Chondrocyte (in vitro differentiated cells): ENCODE data around the gene TBC1D10A. TPM values are rescaled to one million over a fixed set of nuclear protein-coding genes. Genes with fewer than 3 reads are reported as not detected.
A peak's percentile ranks its signal among the peaks of the same experiment; 100 is the strongest.

ENCODE experiments used
- DNase-seq: peaks from one replicate; pipeline ENCODE4 v3.0.0; 2021; ENCODE audit warnings: mixed read lengths, low spot score
- H3K27ac Mint-ChIP-seq: one replicate; pipeline ENCODE4 v1.8.0; 2021; ENCODE audit warnings: mild to moderate bottlenecking, moderate library complexity, mixed read lengths; ENCODE audit not compliant: unreplicated experiment
- H3K27me3 Mint-ChIP-seq: 2 replicates; pipeline ENCODE4 v1.8.0; 2021; ENCODE audit warnings: low read depth, mixed read lengths
- H3K36me3 Mint-ChIP-seq: 2 replicates; pipeline ENCODE4 v1.8.0; 2021; ENCODE audit warnings: low read depth, mixed read lengths
- H3K4me1 Mint-ChIP-seq: 2 replicates; pipeline ENCODE4 v1.8.0; 2021; ENCODE audit warnings: low read depth, mild to moderate bottlenecking, mixed read lengths
- H3K4me3 Mint-ChIP-seq: one replicate; pipeline ENCODE4 v1.8.0; 2021; ENCODE audit warnings: mild to moderate bottlenecking, moderate library complexity, mixed read lengths; ENCODE audit not compliant: unreplicated experiment
- H3K9me3 Mint-ChIP-seq: 2 replicates; pipeline ENCODE4 v1.8.0; 2021; ENCODE audit warnings: low read depth, mixed read lengths
- total RNA-seq: library from RNA; stranded (reverse); gene quantifications from 3 replicates; pipeline ENCODE4 v1.2.1, GENCODE V29; 2021
- TF ChIP-seq, protein P1 (sequence below): fragments of 200-600 bp; sonication (generic); IDR thresholded peaks from 2 replicates; pipeline ENCODE4 v1.5.0; 2021; ENCODE audit warnings: antibody characterized with exemption, mild to moderate bottlenecking, moderate library complexity

TBC1D10A gene
- total RNA-seq, 1 donor from 2014 or later = 26.9 TPM

DNA sequence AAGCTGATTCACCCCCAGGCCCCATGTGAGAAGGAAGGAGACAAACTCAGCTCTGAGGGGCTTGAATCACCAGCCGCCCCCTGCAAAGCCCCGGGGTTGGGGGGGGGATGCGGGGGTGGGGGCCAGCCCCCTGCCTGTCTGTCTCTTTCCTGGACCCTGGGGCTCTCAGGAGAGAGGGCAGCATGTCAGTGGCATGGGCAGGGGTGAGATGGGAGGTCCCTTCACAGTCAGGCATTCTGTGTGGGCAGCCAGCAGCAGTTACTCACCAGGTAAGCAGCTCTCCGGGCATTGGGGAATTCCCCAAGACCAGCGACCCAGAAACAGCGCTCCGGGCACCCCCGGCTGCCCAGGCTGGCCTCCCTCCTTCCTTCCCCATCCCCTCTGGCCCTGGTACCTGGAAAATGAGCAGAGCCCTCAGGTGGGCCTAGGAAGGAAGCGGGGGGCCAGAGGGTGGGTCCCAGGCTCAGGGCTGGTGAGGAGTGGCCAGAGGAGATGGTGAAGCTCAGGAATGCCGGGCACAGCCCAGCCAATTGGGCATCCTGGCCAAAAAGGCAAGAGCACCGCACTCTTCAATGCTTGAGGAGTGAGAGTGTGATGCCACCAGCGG is 76.0 kb downstream of the TBC1D10A start:
- peak overlapping the region; percentile 91 for H3K27ac Mint-ChIP-seq
- peak; percentile 90 for DNase-seq
- H3K4me3 Mint-ChIP-seq = no peak overlapping the region
- TF ChIP-seq, protein P1, sequence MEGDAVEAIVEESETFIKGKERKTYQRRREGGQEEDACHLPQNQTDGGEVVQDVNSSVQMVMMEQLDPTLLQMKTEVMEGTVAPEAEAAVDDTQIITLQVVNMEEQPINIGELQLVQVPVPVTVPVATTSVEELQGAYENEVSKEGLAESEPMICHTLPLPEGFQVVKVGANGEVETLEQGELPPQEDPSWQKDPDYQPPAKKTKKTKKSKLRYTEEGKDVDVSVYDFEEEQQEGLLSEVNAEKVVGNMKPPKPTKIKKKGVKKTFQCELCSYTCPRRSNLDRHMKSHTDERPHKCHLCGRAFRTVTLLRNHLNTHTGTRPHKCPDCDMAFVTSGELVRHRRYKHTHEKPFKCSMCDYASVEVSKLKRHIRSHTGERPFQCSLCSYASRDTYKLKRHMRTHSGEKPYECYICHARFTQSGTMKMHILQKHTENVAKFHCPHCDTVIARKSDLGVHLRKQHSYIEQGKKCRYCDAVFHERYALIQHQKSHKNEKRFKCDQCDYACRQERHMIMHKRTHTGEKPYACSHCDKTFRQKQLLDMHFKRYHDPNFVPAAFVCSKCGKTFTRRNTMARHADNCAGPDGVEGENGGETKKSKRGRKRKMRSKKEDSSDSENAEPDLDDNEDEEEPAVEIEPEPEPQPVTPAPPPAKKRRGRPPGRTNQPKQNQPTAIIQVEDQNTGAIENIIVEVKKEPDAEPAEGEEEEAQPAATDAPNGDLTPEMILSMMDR = no peak
- peaks cover 65% of the 10 kb centered on the region for H3K4me1 Mint-ChIP-seq
- no peaks in the 10 kb centered on the region for H3K27me3 Mint-ChIP-seq
- no peaks in the 10 kb centered on the region for H3K9me3 Mint-ChIP-seq
- H3K36me3 Mint-ChIP-seq = no peaks in the 10 kb centered on the region

DNA sequence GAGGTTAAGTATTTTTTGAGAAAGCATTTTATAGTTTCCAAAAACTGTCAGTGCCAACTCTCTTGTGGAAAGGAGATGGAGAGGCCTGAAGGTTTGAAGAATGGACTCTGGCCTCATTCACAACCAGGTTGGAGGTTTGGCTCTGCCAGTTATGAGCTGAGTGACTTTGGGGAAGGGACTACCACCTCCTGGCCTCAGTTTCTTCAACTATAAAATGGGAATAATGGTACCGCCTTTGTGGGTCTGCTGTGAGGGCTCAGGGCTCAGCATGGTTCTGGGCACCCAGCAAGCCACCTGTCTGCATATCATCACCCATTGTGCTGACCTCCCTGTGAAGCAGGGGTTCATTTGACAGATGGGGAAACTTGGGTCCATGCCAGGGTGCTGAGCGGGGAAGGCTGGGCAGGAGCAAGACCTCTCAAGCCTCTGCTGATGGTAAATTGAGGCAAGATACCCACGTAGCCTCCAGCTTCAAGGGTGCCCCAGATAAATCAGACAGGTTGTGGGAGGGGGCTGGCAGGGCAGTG is 76.6 kb downstream of the TBC1D10A start:
- Mint-ChIP-seq H3K4me1 (peaks cover 71% of the 10 kb centered on the region), H3K27ac (peak overlapping the region; percentile 45), H3K36me3 (no peaks in the 10 kb centered on the region), H3K27me3 (no peaks in the 10 kb centered on the region), H3K4me3 (no peak overlapping the region), H3K9me3 (no peaks in the 10 kb centered on the region)
- no peak for DNase-seq
- TF ChIP-seq, protein P1 = no peak

DNA sequence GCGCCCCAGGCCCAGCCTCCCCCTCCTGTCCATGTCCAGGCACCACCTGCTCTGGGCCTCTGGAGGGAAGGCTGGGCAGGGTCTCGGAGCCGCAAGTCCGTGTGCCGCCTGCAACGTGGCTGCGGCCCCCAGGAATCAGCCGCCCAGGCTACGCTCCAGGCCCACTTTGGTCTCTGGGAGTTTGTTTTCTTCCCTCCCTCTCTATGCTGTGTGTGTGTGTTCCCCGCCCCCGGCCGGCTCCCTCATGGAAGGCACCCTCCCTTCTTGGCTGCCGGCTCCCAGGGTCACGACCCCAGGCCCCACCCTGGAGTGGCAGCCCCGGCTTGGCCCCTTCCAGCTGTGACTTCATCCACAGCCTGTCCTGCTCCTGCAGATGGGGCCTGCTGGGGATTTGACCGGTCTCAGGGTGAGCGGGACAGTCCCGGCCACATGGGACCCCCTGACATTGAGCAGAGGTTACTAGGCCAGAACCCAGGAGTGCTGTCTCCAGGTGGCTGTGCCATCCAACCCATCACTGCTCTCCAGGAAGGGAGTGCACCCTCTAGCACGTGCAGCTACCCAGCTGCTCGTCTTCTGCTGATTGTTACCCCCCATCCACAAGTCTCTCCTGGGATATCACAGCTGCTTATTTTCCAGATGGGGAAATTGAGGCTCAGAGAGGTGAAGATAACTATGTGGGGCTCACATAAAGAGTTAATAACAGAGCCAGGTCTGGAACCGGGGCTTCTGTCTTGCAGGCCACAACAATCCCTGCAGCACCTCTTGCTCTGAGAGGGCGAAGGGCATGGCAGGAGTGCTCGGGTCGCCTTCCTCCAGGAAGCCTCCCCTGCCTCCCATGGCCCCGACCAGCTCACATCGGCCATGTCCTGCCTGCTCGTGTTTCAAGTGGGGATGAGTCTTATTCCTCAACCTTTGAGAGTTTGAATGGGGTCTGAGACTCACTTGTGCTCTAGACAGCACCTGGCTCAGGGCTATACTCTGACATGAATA is 77.4 kb downstream of the TBC1D10A start:
- TF ChIP-seq, protein P1 = no peak
- H3K4me1 Mint-ChIP-seq = peaks cover 79% of the 10 kb centered on the region
- peak overlapping the region; percentile 32 for H3K27ac Mint-ChIP-seq
- no peaks in the 10 kb centered on the region for H3K36me3 Mint-ChIP-seq
- H3K4me3 Mint-ChIP-seq = no peak overlapping the region
- peak; percentile 83 for DNase-seq
- H3K9me3 Mint-ChIP-seq = no peaks in the 10 kb centered on the region
- no peaks in the 10 kb centered on the region for H3K27me3 Mint-ChIP-seq

DNA sequence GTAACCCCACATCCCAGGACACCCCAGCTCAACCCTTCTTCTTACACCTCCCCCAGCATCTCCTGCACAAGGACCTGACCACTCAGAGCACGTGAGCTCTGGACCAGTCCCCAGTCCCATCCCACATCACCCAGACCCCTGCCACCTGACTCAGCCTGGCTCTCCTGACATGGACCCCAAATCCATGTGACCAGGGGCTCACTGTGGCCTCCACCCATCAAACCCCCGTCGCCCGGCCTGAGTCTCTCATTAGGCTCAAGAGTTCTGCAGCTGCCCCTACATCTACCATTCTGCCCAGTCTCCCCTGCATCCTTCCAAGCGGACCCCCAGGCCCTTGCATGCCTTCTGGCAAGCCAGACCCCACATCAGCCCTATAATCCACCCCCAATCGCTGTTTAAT is 78.3 kb downstream of the TBC1D10A start:
- Mint-ChIP-seq H3K4me3 (peak overlapping the region; percentile 33), H3K9me3 (no peaks in the 10 kb centered on the region), H3K27me3 (no peaks in the 10 kb centered on the region), H3K27ac (peak overlapping the region; percentile 37), H3K36me3 (no peaks in the 10 kb centered on the region), H3K4me1 (peaks cover 82% of the 10 kb centered on the region)
- DNase-seq = peak; percentile 76
- TF ChIP-seq, protein P1 = no peak

DNA sequence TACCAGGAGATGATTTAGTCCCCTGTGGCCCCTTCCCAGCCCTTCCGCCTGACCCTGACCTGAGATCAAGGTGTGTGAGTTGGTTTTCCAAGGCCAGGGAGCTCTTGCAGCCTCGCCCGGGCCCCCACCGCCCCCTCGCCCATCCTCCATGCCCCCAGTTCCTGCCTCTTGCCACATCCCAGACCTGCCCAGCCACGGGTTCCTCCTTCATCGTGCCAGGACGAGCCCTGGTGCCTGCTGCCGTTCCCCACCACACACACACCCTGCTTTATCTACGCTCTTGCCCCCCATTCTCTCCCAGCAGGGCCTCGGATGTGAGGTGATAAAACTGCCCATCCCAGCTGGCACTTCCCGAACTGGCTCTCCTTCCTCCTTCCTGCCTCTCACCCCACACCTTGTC is 78.8 kb downstream of the TBC1D10A start:
- Mint-ChIP-seq H3K4me3 (peak overlapping the region; percentile 33), H3K4me1 (peaks cover 82% of the 10 kb centered on the region), H3K36me3 (no peaks in the 10 kb centered on the region), H3K27me3 (no peaks in the 10 kb centered on the region), H3K9me3 (no peaks in the 10 kb centered on the region), H3K27ac (peak overlapping the region; percentile 70)
- peak; percentile 88 for DNase-seq
- TF ChIP-seq, protein P1 = no peak
